ENCODE data around the gene GUCY1A2. TPM values are rescaled to one million over a fixed set of nuclear protein-coding genes. Genes with fewer than 3 reads are reported as not detected.

Gene GUCY1A2
- total RNA-seq, 1 experiment from 2014 or later: 0.55 TPM

- no peak overlapping the region for H2AFZ ChIP-seq (ENCODE audit: low read length)
- Mint-ChIP-seq H3K4me3 (no peak overlapping the region), H3K4me1 (no peaks in the 10 kb centered on the region), H3K27ac (no peak overlapping the region), H3K9me3 (no peaks in the 10 kb centered on the region), H3K36me3 (ENCODE audit: insufficient read depth in 1 of 3, low read depth in 3 of 3) (no peaks in the 10 kb centered on the region), H3K27me3 (ENCODE audit: low read depth) (no peaks in the 10 kb centered on the region)
- H3T11ph ChIP-seq (ENCODE audit: low read length): no peak overlapping the region
- no peaks in the 10 kb centered on the region for H3K27me3 ChIP-seq (ENCODE audit: insufficient read depth, low read length)
- H3K18ac ChIP-seq (ENCODE audit: insufficient read length, low read depth, low read length): no peak overlapping the region
- no peak overlapping the region for H2BK120ac ChIP-seq (ENCODE audit: low read depth, low read length, poor library complexity, severe bottlenecking)
- no peaks in the 10 kb centered on the region for H3K4me1 ChIP-seq (ENCODE audit: insufficient read depth, low read length)
- H3K79me2 ChIP-seq (ENCODE audit: insufficient read depth, low read length): no peaks in the 10 kb centered on the region; the same call in 1 of the 2 replicates
- no peak overlapping the region for H3K27ac ChIP-seq (ENCODE audit: insufficient read length, low read depth, low read length)
- H4K8ac ChIP-seq (replicated peaks; ENCODE audit: insufficient read length, low read depth, low read length): no peak overlapping the region
- H2AK5ac ChIP-seq (ENCODE audit: insufficient read length, low read length): no peak overlapping the region
- H3K4ac ChIP-seq (ENCODE audit: low read depth, low read length): no peak overlapping the region
- no peak overlapping the region for H4K91ac ChIP-seq (ENCODE audit: insufficient read length, low read depth, low read length)
- H3K14ac ChIP-seq (ENCODE audit: insufficient read depth, low read length): no peak overlapping the region
- no peak overlapping the region for H4K5ac ChIP-seq (ENCODE audit: insufficient read length, low read depth, low read length)
- no peak overlapping the region for H3K56ac ChIP-seq (ENCODE audit: insufficient read length, low read depth, low read length)
- H3K79me1 ChIP-seq (ENCODE audit: insufficient read depth, low read depth, low read length, poor library complexity, severe bottlenecking): no peaks in the 10 kb centered on the region
- H3K4me2 ChIP-seq (ENCODE audit: insufficient read depth, insufficient read length, low read length): no peak overlapping the region
- no peak overlapping the region for H2BK12ac ChIP-seq (ENCODE audit: insufficient read length, low read depth, low read length)
- H2BK15ac ChIP-seq (ENCODE audit: low read depth, low read length): no peak overlapping the region
- no peak overlapping the region for H3K23ac ChIP-seq (ENCODE audit: insufficient read length, low read depth, low read length)
- H3K23me2 ChIP-seq (ENCODE audit: insufficient read length, low read depth, low read length, poor library complexity, severe bottlenecking): no peaks in the 10 kb centered on the region
- no peaks in the 10 kb centered on the region for H4K20me1 ChIP-seq (ENCODE audit: control insufficient read depth, insufficient read depth, insufficient read length)
- DNase-seq: no peak
- no peaks in the 10 kb centered on the region for H3K9me3 ChIP-seq (ENCODE audit: control insufficient read depth, low read depth, low read length)
- TF ChIP-seq, protein P1, sequence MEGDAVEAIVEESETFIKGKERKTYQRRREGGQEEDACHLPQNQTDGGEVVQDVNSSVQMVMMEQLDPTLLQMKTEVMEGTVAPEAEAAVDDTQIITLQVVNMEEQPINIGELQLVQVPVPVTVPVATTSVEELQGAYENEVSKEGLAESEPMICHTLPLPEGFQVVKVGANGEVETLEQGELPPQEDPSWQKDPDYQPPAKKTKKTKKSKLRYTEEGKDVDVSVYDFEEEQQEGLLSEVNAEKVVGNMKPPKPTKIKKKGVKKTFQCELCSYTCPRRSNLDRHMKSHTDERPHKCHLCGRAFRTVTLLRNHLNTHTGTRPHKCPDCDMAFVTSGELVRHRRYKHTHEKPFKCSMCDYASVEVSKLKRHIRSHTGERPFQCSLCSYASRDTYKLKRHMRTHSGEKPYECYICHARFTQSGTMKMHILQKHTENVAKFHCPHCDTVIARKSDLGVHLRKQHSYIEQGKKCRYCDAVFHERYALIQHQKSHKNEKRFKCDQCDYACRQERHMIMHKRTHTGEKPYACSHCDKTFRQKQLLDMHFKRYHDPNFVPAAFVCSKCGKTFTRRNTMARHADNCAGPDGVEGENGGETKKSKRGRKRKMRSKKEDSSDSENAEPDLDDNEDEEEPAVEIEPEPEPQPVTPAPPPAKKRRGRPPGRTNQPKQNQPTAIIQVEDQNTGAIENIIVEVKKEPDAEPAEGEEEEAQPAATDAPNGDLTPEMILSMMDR (conservative IDR thresholded peaks at IDR 0.05): no peak
- no peak overlapping the region for H3K9ac ChIP-seq (ENCODE audit: extremely low read depth, insufficient read length, low read length)
- H2BK5ac ChIP-seq (ENCODE audit: insufficient read length, low read length): no peak overlapping the region
- no peak overlapping the region for H2BK20ac ChIP-seq (ENCODE audit: low read depth, low read length, poor library complexity, severe bottlenecking)
Observed at GRCh38 chr11:106852779-106853178, 165.5 kb downstream of the GUCY1A2 start.

Data from H9 (cell line).